GM12878 (cell line): ENCODE results near the gene GPC3. TPM values are rescaled to one million over a fixed set of nuclear protein-coding genes. Genes with fewer than 3 reads are reported as not detected.

Source experiments
- ATAC-seq: fragments of 200-7000 bp; cut with Tn5 transposase; 3 replicates; pipeline ENCODE4 v1.9.1; 2020; ENCODE audit warnings: mild to moderate bottlenecking, moderate library complexity
- BruUV-seq: library from RNA; stranded (reverse); fragments of 400-500 nt; replicated peaks from 2 replicates; lab custom pipeline; 2021; lab: Mats Ljungman, UMichigan
- CTCF ChIA-PET: fragments of 300-600 bp; sonication (Branson Sonifier 250); formaldehyde crosslinking; extraction: SDS; loops from one replicate; lab custom pipeline; 2021; ENCODE audit warnings: inconsistent platforms; lab: Yijun Ruan, JAX
- POLR2A ChIA-PET: fragments of 350-600 bp; formaldehyde crosslinking; extraction: SDS; loops from one replicate; lab custom pipeline; 2021; ENCODE audit warnings: inconsistent platforms; lab: Charles Lee
- RAD21 ChIA-PET: fragments of 300-600 bp; sonication (Branson Sonifier 250); formaldehyde crosslinking; loops from one replicate; lab custom pipeline; 2023; ENCODE audit warnings: antibody characterized with exemption; ENCODE audit not compliant: unreplicated experiment; lab: Charles Lee
- SMC1A ChIA-PET: fragments of 300-600 bp; sonication (Branson Sonifier 250); formaldehyde crosslinking; loops from one replicate; lab custom pipeline; 2023; ENCODE audit not compliant: unreplicated experiment, uncharacterized antibody; lab: Charles Lee
- DNase-seq: peaks from one replicate; pipeline ENCODE4 v3.0.0-alpha.2; 2011; ENCODE audit warnings: low read depth, low spot score
- FAIRE-seq: peaks from 3 replicates; lab custom pipeline; 2011; peaks lifted over from hg19 to GRCh38; lab: Jason Lieb, UNC
- H2AFZ ChIP-seq: 2 replicates; pipeline ENCODE4 v1.6.0; 2011; ENCODE audit warnings: low read depth, low read length, control low read depth; ENCODE audit not compliant: control insufficient read depth
- H3K27ac ChIP-seq: 2 replicates; pipeline ENCODE4 v1.5.1; 2011; ENCODE audit warnings: control low read depth; ENCODE audit not compliant: control insufficient read depth, insufficient read depth
- H3K27me3 ChIP-seq, 2 experiments: replicated peaks in 1 of 2; 2 replicates each; pipeline versions ENCODE4 v1.6.0 to v1.6.1; 2011; ENCODE audit warnings: low read length in 1 of 2; ENCODE audit not compliant: control insufficient read depth in 2 of 2, insufficient read depth in 2 of 2
- H3K36me3 ChIP-seq, 2 experiments: 2 replicates each; pipeline ENCODE4 v1.5.1; 2011; ENCODE audit warnings: low read length in 1 of 2; ENCODE audit not compliant: control insufficient read depth in 2 of 2, insufficient read depth in 2 of 2
- H3K4me1 ChIP-seq: 2 replicates; pipeline ENCODE4 v1.6.1; 2011; ENCODE audit warnings: mild to moderate bottlenecking, low read length, moderate library complexity, mixed read lengths; ENCODE audit not compliant: control insufficient read depth, insufficient read depth
- H3K4me2 ChIP-seq: 2 replicates; pipeline ENCODE4 v1.6.0; 2011; ENCODE audit warnings: control low read depth; ENCODE audit not compliant: control insufficient read depth, insufficient read depth
- H3K4me3 ChIP-seq: fragments of 200-600 bp; sonication (generic); 2 replicates; pipeline ENCODE4 v1.5.1; 2016
- H3K79me2 ChIP-seq: 2 replicates; pipeline ENCODE4 v1.6.0; 2011; ENCODE audit warnings: low read length; ENCODE audit not compliant: control insufficient read depth, insufficient read depth
- H3K9ac ChIP-seq: 2 replicates; pipeline ENCODE4 v1.8.0; 2011; ENCODE audit warnings: low read length, control low read depth, mixed read lengths; ENCODE audit not compliant: control insufficient read depth, insufficient read depth
- H3K9me3 ChIP-seq: replicated peaks from 3 replicates; pipeline ENCODE4 v1.5.1; 2011; ENCODE audit warnings: mild to moderate bottlenecking, low read length; ENCODE audit not compliant: control insufficient read depth, insufficient read depth
- H4K20me1 ChIP-seq: 2 replicates; pipeline ENCODE4 v1.6.0; 2011; ENCODE audit not compliant: control insufficient read depth, insufficient read depth
- CHD1 ChIP-seq: IDR thresholded peaks from 2 replicates; pipeline ENCODE4 v1.6.1; 2012; ENCODE audit warnings: low read depth, low read length, improper control_type of control experiment
- KDM1A ChIP-seq: fragments of 200-600 bp; sonication (generic); IDR thresholded peaks from 2 replicates; pipeline ENCODE4 v1.6.1; 2016; ENCODE audit warnings: borderline replicate concordance
- NFYA ChIP-seq: IDR thresholded peaks from 2 replicates; pipeline ENCODE4 v1.6.1; 2011; ENCODE audit warnings: low read depth, mild to moderate bottlenecking, low read length, improper control_type of control experiment, borderline replicate concordance
- NR2F1 ChIP-seq: fragments of 450-650 bp; conservative IDR thresholded peaks from 2 replicates; pipeline ENCODE4 v1.6.1; 2017; ENCODE audit warnings: mild to moderate bottlenecking
- RELB ChIP-seq: fragments of 450-650 bp; IDR thresholded peaks from 2 replicates; pipeline ENCODE4 v1.6.1; 2017; ENCODE audit warnings: low read depth, mild to moderate bottlenecking, moderate library complexity
- WRNIP1 ChIP-seq: IDR thresholded peaks from 2 replicates; pipeline ENCODE4 v1.6.1; 2011; ENCODE audit warnings: low read depth, low read length, improper control_type of control experiment, borderline replicate concordance
- ZNF207 ChIP-seq: fragments of 450-650 bp; IDR thresholded peaks from 2 replicates; pipeline ENCODE4 v1.6.1; 2014; ENCODE audit warnings: antibody characterized with exemption, mild to moderate bottlenecking, borderline replicate concordance
- in situ Hi-C: fragments of 300-500 bp; cut with MboI; formaldehyde crosslinking; loops from 9 replicates; pipeline ENCODE4 v1.14.3; 2018; ENCODE audit warnings: mixed read lengths
- intact Hi-C: fragments of 100-400 bp; cut with micrococcal nuclease; formaldehyde crosslinking; loops from one replicate; pipeline ENCODE4 v1.14.2; 2022; ENCODE audit not compliant: unreplicated experiment
- polyA plus RNA-seq, 11 experiments: library from polyadenylated mRNA; depleted of rRNA in 4 of 11; unstranded in 6 of 11; stranded (reverse) in 5 of 11; fragments of >200 nt; fragmentation: Nextera tagmentation in 4 of 11; fragmentation: Illumina TruSeq in 1 of 11; extraction: Ambion mirVana in 4 of 11; extraction: Trizol in 1 of 11; gene quantifications; 1 replicate in 1 of 11; 2 replicates in 10 of 11; pipeline versions ENCODE4 v1.2.1 to v1.2.3, GENCODE V29; 2011 to 2016; ENCODE audit warnings: inconsistent platforms in 2 of 11, missing spikeins in 2 of 11, low read depth in 1 of 11
- total RNA-seq, 4 experiments: library from RNA; depleted of rRNA in 3 of 4; stranded (reverse); fragments of >200 nt in 3 of 4; fragmentation: Illumina TruSeq in 1 of 4; extraction: Trizol in 1 of 4; gene quantifications; 2 replicates each; pipeline versions ENCODE4 v1.2.1 to v1.2.3, GENCODE V29; 2013 to 2021
- TF ChIP-seq, protein P1 (sequence below): fragments of 450-650 bp; IDR thresholded peaks from 2 replicates; pipeline ENCODE4 v1.6.1; 2017; ENCODE audit warnings: antibody characterized with exemption, mild to moderate bottlenecking, moderate library complexity
- TF ChIP-seq, protein P2 (sequence below): fragments of 450-650 bp; formaldehyde crosslinking; IDR thresholded peaks from 2 replicates; pipeline ENCODE4 v1.5.0; 2022; ENCODE audit warnings: mild to moderate bottlenecking, missing genetic modification characterization

The GPC3 gene
- total and polyA plus RNA-seq, 10 of the 15 experiments (the other 5 are each of a cell fraction or from before 2014, with no cell fraction given), result 0.09 to 0.82 TPM; not detected in 8

DNA sequence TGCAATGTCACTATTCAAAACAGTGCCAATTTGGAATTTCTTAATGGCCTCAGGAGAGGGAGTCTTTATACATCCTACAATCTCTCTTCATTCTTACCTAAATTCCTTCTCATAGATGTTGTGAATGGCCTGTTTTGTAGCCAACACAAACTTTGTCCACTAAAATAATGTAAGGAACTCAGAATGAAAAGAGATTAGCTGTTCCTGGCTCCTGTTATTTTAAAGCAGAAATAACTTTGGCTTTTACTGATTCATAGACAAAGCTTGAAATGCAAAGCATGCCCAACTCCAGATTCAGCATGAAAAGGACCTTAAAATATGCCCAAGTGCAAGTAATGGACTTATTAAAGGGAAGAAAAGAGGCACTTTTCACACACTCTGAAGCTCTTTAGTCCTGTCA is 424.1 kb downstream of the GPC3 start:
- POLR2A ChIA-PET, result no interaction called here
- H3K79me2 ChIP-seq, result no peaks in the 10 kb centered on the region
- ATAC-seq (no peak), FAIRE-seq (no peak), DNase-seq (no peak)
- SMC1A ChIA-PET, result no interaction called here
- no peaks in the 10 kb centered on the region for H3K27me3 ChIP-seq
- H3K9ac ChIP-seq, result no peak overlapping the region
- in situ Hi-C loops, result no loop called here
- RAD21 ChIA-PET, result no interaction called here
- BruUV-seq, result no TSS peak
- no peaks in the 10 kb centered on the region for H3K4me1 ChIP-seq
- intact Hi-C loops, result no loop called here
- no peaks in the 10 kb centered on the region for H4K20me1 ChIP-seq
- no peak overlapping the region for H3K4me3 ChIP-seq
- no peak overlapping the region for H3K27ac ChIP-seq
- CTCF ChIA-PET, result no interaction called here
- no peaks in the 10 kb centered on the region for H3K36me3 ChIP-seq
- no peaks in the 10 kb centered on the region for H3K9me3 ChIP-seq
- TF ChIP-seq KDM1A (no peak), WRNIP1 (no peak), NFYA (no peak), CHD1 (no peak), RELB (no peak), NR2F1 (no peak), ZNF207 (no peak)
- TF ChIP-seq, protein P1, sequence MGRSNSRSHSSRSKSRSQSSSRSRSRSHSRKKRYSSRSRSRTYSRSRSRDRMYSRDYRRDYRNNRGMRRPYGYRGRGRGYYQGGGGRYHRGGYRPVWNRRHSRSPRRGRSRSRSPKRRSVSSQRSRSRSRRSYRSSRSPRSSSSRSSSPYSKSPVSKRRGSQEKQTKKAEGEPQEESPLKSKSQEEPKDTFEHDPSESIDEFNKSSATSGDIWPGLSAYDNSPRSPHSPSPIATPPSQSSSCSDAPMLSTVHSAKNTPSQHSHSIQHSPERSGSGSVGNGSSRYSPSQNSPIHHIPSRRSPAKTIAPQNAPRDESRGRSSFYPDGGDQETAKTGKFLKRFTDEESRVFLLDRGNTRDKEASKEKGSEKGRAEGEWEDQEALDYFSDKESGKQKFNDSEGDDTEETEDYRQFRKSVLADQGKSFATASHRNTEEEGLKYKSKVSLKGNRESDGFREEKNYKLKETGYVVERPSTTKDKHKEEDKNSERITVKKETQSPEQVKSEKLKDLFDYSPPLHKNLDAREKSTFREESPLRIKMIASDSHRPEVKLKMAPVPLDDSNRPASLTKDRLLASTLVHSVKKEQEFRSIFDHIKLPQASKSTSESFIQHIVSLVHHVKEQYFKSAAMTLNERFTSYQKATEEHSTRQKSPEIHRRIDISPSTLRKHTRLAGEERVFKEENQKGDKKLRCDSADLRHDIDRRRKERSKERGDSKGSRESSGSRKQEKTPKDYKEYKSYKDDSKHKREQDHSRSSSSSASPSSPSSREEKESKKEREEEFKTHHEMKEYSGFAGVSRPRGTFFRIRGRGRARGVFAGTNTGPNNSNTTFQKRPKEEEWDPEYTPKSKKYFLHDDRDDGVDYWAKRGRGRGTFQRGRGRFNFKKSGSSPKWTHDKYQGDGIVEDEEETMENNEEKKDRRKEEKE, result no peak
- TF ChIP-seq, protein P2, sequence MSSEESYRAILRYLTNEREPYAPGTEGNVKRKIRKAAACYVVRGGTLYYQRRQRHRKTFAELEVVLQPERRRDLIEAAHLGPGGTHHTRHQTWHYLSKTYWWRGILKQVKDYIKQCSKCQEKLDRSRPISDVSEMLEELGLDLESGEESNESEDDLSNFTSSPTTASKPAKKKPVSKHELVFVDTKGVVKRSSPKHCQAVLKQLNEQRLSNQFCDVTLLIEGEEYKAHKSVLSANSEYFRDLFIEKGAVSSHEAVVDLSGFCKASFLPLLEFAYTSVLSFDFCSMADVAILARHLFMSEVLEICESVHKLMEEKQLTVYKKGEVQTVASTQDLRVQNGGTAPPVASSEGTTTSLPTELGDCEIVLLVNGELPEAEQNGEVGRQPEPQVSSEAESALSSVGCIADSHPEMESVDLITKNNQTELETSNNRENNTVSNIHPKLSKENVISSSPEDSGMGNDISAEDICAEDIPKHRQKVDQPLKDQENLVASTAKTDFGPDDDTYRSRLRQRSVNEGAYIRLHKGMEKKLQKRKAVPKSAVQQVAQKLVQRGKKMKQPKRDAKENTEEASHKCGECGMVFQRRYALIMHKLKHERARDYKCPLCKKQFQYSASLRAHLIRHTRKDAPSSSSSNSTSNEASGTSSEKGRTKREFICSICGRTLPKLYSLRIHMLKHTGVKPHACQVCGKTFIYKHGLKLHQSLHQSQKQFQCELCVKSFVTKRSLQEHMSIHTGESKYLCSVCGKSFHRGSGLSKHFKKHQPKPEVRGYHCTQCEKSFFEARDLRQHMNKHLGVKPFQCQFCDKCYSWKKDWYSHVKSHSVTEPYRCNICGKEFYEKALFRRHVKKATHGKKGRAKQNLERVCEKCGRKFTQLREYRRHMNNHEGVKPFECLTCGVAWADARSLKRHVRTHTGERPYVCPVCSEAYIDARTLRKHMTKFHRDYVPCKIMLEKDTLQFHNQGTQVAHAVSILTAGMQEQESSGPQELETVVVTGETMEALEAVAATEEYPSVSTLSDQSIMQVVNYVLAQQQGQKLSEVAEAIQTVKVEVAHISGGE (CRISPR knock-in tag), result no peak
- TF ChIP-seq, all 136 proteins: peak for 0
- no peak overlapping the region for H2AFZ ChIP-seq
- no peak overlapping the region for H3K4me2 ChIP-seq
